CD14-positive monocyte (primary cell): ENCODE data around the gene ENOPH1. TPM values are rescaled to one million over a fixed set of nuclear protein-coding genes. Genes with fewer than 3 reads are reported as not detected.

Experiments
- DNase-seq, 3 donors: peaks; one replicate each; pipeline ENCODE4 v3.0.0-alpha.2; 2011 to 2022
- H2AFZ ChIP-seq: 2 replicates; pipeline ENCODE4 v1.6.0; 2012; ENCODE audit warnings: mild to moderate bottlenecking, low read depth, low read length, inconsistent platforms; ENCODE audit not compliant: insufficient read depth, poor library complexity, severe bottlenecking
- H3K27ac ChIP-seq, 2 donors: 1 replicate in 1 of 2; 2 replicates in 1 of 2; pipeline ENCODE4 v1.5.1; 2012 to 2013; ENCODE audit warnings: low read length in 2 of 2, control low read depth in 1 of 2, inconsistent platforms in 1 of 2, low read depth in 1 of 2, mild to moderate bottlenecking in 1 of 2
- H3K27me3 ChIP-seq, 2 donors: one replicate each; pipeline versions ENCODE4 v1.6.0 to v1.6.1; 2011 to 2013; ENCODE audit warnings: low read length in 2 of 2; ENCODE audit not compliant: control insufficient read depth in 2 of 2, insufficient read depth in 2 of 2
- H3K36me3 ChIP-seq, 2 donors: replicated peaks in 1 of 2; 1 replicate in 1 of 2; 2 replicates in 1 of 2; pipeline versions ENCODE4 v1.5.1 to v1.6.1; 2012 to 2013; ENCODE audit warnings: low read length in 2 of 2, control low read depth in 1 of 2, inconsistent platforms in 1 of 2, mild to moderate bottlenecking in 1 of 2; ENCODE audit not compliant: insufficient read depth in 2 of 2, control insufficient read depth in 1 of 2
- H3K4me1 ChIP-seq, 2 donors: 1 replicate in 1 of 2; 2 replicates in 1 of 2; pipeline versions ENCODE4 v1.5.1 to v1.6.1; 2012 to 2013; ENCODE audit warnings: low read length in 2 of 2, control low read depth in 1 of 2, inconsistent platforms in 1 of 2, mild to moderate bottlenecking in 1 of 2, moderate library complexity in 1 of 2; ENCODE audit not compliant: insufficient read depth in 2 of 2, control insufficient read depth in 1 of 2
- H3K4me2 ChIP-seq: replicated peaks from 2 replicates; pipeline ENCODE3; 2012; ENCODE audit warnings: low read length, moderate library complexity, mild to moderate bottlenecking; ENCODE audit not compliant: poor library complexity, severe bottlenecking; ENCODE audit errors: extremely low read depth
- H3K4me3 ChIP-seq, 3 experiments: fragments of 200-600 bp in 1 of 3; sonication (generic) in 1 of 3; replicated peaks in 1 of 3; 1 replicate in 2 of 3; 2 replicates in 1 of 3; pipeline ENCODE4 v1.5.1; 2011 to 2013; ENCODE audit warnings: low read length in 3 of 3, mild to moderate bottlenecking in 3 of 3, control low read depth in 2 of 3, low read depth in 2 of 3, inconsistent platforms in 1 of 3, moderate library complexity in 1 of 3
- H3K79me2 ChIP-seq: 2 replicates; pipeline ENCODE4 v1.6.0; 2012; ENCODE audit warnings: mild to moderate bottlenecking, control low read depth, inconsistent platforms, low read length, moderate library complexity; ENCODE audit not compliant: insufficient read depth
- H3K9ac ChIP-seq: 2 replicates; pipeline ENCODE4 v1.6.0; 2017; ENCODE audit warnings: low read length, mild to moderate bottlenecking; ENCODE audit not compliant: insufficient read depth, poor library complexity, severe bottlenecking
- H3K9me3 ChIP-seq, 2 donors: replicated peaks in 1 of 2; 1 replicate in 1 of 2; 2 replicates in 1 of 2; pipeline versions ENCODE4 v1.5.1 to v1.6.1; 2012 to 2013; ENCODE audit warnings: low read length in 2 of 2, control low read depth in 1 of 2; ENCODE audit not compliant: control insufficient read depth in 1 of 2, insufficient read depth in 1 of 2
- H4K20me1 ChIP-seq: 2 replicates; pipeline ENCODE4 v1.6.0; 2012; ENCODE audit warnings: mild to moderate bottlenecking, low read length, control low read depth, moderate library complexity; ENCODE audit not compliant: insufficient read depth
- H3K27ac Mint-ChIP-seq, 7 donors: one replicate each; pipeline ENCODE4 v1.8.0; 2020; ENCODE audit warnings: mild to moderate bottlenecking in 7 of 7, mixed read lengths in 7 of 7, moderate library complexity in 6 of 7, inconsistent platforms in 2 of 7
- H3K27me3 Mint-ChIP-seq, 3 donors: one replicate each; pipeline ENCODE4 v1.8.0; 2021 to 2022; ENCODE audit warnings: low read depth in 3 of 3, mild to moderate bottlenecking in 3 of 3, mixed read lengths in 3 of 3, moderate library complexity in 3 of 3, inconsistent platforms in 1 of 3
- H3K36me3 Mint-ChIP-seq, 2 donors: one replicate each; pipeline ENCODE4 v1.8.0; 2020; ENCODE audit warnings: mixed read lengths in 2 of 2, inconsistent platforms in 1 of 2, mild to moderate bottlenecking in 1 of 2
- H3K4me1 Mint-ChIP-seq: one replicate; pipeline ENCODE4 v1.8.0; 2020; ENCODE audit warnings: mild to moderate bottlenecking, mixed read lengths
- H3K4me3 Mint-ChIP-seq, 2 donors: one replicate each; pipeline ENCODE4 v1.8.0; 2020; ENCODE audit warnings: mild to moderate bottlenecking in 2 of 2, mixed read lengths in 2 of 2, moderate library complexity in 1 of 2
- H3K9me3 Mint-ChIP-seq, 7 donors: one replicate each; pipeline ENCODE4 v1.8.0; 2020 to 2022; ENCODE audit warnings: mixed read lengths in 7 of 7, mild to moderate bottlenecking in 6 of 7, moderate library complexity in 6 of 7, inconsistent platforms in 2 of 7
- WGBS: methylation state at CpG from one replicate; pipeline ENCODE4 v1.1.5; 2013; ENCODE audit warnings: missing lambda C conversion rate; ENCODE audit not compliant: insufficient coverage; 5-methylcytosine and 5-hydroxymethylcytosine counted together
- intact Hi-C, 2 donors: fragments of 100-400 bp; cut with micrococcal nuclease; formaldehyde crosslinking; loops; one replicate each; pipeline versions ENCODE4 v1.15.0 to v1.15.1; 2023
- polyA plus RNA-seq, 3 donors: library from polyadenylated mRNA; depleted of rRNA in 1 of 3; unstranded in 2 of 3; stranded (reverse) in 1 of 3; fragments of 300-500 nt in 2 of 3; fragments of >200 nt in 1 of 3; fragmentation: Illumina TruSeq in 2 of 3; gene quantifications; 1 replicate in 2 of 3; 2 replicates in 1 of 3; pipeline ENCODE4 v1.2.3, GENCODE V29; 2012 to 2021
- TF ChIP-seq, protein P1 (sequence below): fragments of 200-600 bp; IDR thresholded peaks from one replicate; pipeline ENCODE4 v1.8.0; 2022; ENCODE audit warnings: antibody characterized with exemption, mild to moderate bottlenecking

ENOPH1 gene
- polyA plus RNA-seq, 3 donors = 6.1 to 23.4 (median 22.0) TPM

DNA sequence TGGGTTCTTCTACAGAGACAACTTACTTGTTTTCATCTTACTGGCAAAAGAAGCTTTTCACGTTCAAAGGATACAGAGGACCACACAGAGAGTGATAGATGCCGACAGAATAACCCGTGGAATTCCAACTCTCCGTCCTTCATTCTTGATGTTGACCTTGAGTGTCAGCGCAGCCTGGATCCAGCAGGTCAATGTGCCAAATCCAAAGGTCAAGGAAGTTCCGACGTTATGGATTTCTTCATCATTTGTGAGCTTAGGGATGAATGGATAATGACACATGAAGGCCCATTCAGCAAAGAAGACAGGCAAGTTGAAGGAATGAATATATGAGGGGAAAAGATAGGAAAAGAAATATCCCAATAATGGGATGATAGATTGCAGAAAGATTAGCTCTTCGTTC, 59.6 kb downstream of the ENOPH1 start:
- WGBS = 92% methylated on average over 7 of the region's 8 CpGs
- no peak overlapping the region for H3K4me3 Mint-ChIP-seq
- Histone ChIP-seq H3K27me3 (no peaks in the 10 kb centered on the region), H3K4me2 (no peak overlapping the region), H3K9ac (no peak overlapping the region), H2AFZ (no peak overlapping the region), H3K27ac (no peak overlapping the region), H4K20me1 (no peaks in the 10 kb centered on the region), H3K4me3 (no peak overlapping the region), H3K4me1 (no peaks in the 10 kb centered on the region), H3K79me2 (no peaks in the 10 kb centered on the region), H3K9me3 (no peaks in the 10 kb centered on the region), H3K36me3 (no peaks in the 10 kb centered on the region)
- no peaks in the 10 kb centered on the region for H3K9me3 Mint-ChIP-seq
- intact Hi-C loops = no loop called here
- peaks cover 0 to 2% (median 0%) of the 10 kb centered on the region in 3 donors for H3K27me3 Mint-ChIP-seq
- no peak for DNase-seq
- peaks cover 5% of the 10 kb centered on the region for H3K4me1 Mint-ChIP-seq
- H3K27ac Mint-ChIP-seq = no peak overlapping the region
- TF ChIP-seq, protein P1, sequence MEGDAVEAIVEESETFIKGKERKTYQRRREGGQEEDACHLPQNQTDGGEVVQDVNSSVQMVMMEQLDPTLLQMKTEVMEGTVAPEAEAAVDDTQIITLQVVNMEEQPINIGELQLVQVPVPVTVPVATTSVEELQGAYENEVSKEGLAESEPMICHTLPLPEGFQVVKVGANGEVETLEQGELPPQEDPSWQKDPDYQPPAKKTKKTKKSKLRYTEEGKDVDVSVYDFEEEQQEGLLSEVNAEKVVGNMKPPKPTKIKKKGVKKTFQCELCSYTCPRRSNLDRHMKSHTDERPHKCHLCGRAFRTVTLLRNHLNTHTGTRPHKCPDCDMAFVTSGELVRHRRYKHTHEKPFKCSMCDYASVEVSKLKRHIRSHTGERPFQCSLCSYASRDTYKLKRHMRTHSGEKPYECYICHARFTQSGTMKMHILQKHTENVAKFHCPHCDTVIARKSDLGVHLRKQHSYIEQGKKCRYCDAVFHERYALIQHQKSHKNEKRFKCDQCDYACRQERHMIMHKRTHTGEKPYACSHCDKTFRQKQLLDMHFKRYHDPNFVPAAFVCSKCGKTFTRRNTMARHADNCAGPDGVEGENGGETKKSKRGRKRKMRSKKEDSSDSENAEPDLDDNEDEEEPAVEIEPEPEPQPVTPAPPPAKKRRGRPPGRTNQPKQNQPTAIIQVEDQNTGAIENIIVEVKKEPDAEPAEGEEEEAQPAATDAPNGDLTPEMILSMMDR = no peak
- H3K36me3 Mint-ChIP-seq = no peaks in the 10 kb centered on the region

DNA sequence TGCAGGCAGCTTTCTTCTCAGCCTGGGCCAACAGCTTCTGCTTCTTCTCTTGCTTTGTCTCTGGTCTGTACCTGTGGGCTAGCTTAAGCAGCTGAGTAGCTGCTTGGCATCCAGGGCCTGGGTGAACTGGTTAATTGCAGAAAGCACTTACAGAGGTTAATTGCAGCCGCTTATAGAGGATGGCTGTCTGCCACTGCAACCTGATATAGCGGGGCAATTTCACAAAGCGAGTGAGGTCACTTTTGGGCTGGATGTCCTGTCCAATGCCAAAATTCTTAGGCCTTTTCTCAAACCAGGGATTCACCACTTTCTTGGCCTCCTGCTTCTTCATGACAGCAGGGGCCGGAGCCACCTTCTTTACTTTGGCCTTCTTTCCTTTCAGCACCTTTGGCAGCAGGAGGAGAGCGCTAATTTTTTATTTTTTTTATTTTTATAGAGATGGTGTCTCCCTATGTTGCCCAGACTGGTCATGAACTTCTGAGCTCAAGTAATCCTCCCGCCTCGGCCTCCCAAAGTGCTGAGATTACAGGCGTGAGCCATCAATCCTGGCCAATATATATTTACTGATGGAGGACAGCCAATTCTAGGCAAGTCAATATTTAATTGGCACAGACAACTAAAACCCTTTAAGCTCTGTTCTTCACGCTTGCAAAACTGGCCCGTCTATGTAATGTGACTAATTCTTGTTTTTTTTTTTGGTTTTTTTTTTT, 61.0 kb downstream of the ENOPH1 start:
- Histone ChIP-seq H3K27me3 (no peaks in the 10 kb centered on the region), H2AFZ (no peak overlapping the region), H3K36me3 (no peaks in the 10 kb centered on the region), H4K20me1 (no peaks in the 10 kb centered on the region), H3K79me2 (no peaks in the 10 kb centered on the region), H3K9ac (no peak overlapping the region), H3K4me3 (no peak overlapping the region), H3K9me3 (no peaks in the 10 kb centered on the region), H3K4me1 (no peaks in the 10 kb centered on the region), H3K4me2 (no peak overlapping the region), H3K27ac (no peak overlapping the region)
- Mint-ChIP-seq H3K27ac (no peak overlapping the region), H3K4me1 (peaks cover 5% of the 10 kb centered on the region), H3K9me3 (no peaks in the 10 kb centered on the region), H3K27me3 (peaks cover 0 to 2% (median 0%) of the 10 kb centered on the region in 3 donors), H3K4me3 (no peak overlapping the region), H3K36me3 (no peaks in the 10 kb centered on the region)
- WGBS = 97% methylated on average over 4 of the region's 10 CpGs
- intact Hi-C loops = no loop called here
- no peak for DNase-seq
- TF ChIP-seq, protein P1 = no peak
